ENCODE results near the gene DNAJC9. TPM values are rescaled to one million over a fixed set of nuclear protein-coding genes. Genes with fewer than 3 reads are reported as not detected.
A peak's percentile ranks its signal among the peaks of the same experiment; 100 is the strongest.

DNAJC9 gene
- total RNA-seq, 2 experiments from 2014 or later = 40.9 to 42.2 TPM

DNA sequence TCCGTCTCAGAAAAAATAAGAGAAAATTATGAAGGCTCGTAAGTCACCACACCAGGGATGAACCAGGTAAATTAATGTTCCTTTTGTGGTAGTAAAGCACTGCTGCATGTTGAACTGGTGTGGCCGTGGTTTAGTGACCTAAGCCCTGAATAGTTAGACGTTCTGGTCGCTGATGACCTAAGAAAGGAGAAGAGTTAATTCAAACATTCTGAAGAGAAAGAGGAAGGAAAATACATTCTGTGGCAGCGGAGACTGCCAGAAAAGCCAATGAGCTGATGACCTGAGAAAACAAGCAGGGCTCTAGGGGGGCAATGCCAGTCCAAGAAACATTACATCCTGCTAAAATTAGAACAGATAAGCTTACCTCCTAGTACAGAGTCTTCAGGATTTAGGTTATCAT is 17.5 kb downstream of the DNAJC9 start:
- TF ChIP-seq, protein P1, sequence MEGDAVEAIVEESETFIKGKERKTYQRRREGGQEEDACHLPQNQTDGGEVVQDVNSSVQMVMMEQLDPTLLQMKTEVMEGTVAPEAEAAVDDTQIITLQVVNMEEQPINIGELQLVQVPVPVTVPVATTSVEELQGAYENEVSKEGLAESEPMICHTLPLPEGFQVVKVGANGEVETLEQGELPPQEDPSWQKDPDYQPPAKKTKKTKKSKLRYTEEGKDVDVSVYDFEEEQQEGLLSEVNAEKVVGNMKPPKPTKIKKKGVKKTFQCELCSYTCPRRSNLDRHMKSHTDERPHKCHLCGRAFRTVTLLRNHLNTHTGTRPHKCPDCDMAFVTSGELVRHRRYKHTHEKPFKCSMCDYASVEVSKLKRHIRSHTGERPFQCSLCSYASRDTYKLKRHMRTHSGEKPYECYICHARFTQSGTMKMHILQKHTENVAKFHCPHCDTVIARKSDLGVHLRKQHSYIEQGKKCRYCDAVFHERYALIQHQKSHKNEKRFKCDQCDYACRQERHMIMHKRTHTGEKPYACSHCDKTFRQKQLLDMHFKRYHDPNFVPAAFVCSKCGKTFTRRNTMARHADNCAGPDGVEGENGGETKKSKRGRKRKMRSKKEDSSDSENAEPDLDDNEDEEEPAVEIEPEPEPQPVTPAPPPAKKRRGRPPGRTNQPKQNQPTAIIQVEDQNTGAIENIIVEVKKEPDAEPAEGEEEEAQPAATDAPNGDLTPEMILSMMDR (IDR thresholded peaks at IDR 0.05) = no peak
- peaks cover 13% of the 10 kb centered on the region for H3K36me3 Mint-ChIP-seq (ENCODE audit: low read depth)
- ChIA-PET POLR2A (interaction anchor here (0.6 kb wide), 1 partner anchor 147 kb away, joined by 4 read pairs; no protein-coding TSS in a partner anchor), CTCF (interaction anchor here (0.7 kb wide), 1 partner anchor 12 kb away, joined by 3 read pairs; no protein-coding TSS in a partner anchor)
- peaks cover 3% of the 10 kb centered on the region for H3K4me1 Mint-ChIP-seq (ENCODE audit: low read depth)
- ATAC-seq (no peak), DNase-seq (no peak)
- no peaks in the 10 kb centered on the region for H3K9me3 Mint-ChIP-seq
- H3K27ac Mint-ChIP-seq = no peak overlapping the region
- intact Hi-C loops (cut with micrococcal nuclease) = no loop called here
- no peaks in the 10 kb centered on the region for H3K27me3 Mint-ChIP-seq
- no peak overlapping the region for H3K4me3 Mint-ChIP-seq

DNA sequence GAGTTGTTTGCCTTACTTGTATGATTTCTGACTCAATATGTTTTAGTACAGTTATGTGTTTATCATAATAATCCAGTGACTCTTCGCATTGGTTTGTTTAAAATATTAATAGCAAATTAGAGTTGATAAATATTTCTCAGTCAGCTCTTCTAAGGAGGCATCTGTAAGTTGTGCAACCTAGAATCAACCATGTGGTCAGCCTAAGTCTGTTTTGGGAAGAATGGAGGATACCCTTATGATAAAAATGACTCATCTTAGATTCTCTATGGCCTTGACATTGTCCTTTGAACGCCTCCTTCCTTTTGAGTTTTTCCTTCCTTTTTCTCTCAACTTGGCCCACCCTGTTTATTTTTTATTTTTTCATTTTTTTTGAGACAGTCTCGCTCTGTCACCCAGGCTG is 18.8 kb downstream of the DNAJC9 start:
- Mint-ChIP-seq H3K36me3 (ENCODE audit: low read depth) (peaks cover 8% of the 10 kb centered on the region), H3K27me3 (no peaks in the 10 kb centered on the region), H3K4me1 (ENCODE audit: low read depth) (peaks cover 3% of the 10 kb centered on the region), H3K9me3 (no peaks in the 10 kb centered on the region), H3K27ac (no peak overlapping the region), H3K4me3 (no peak overlapping the region)
- ATAC-seq (no peak), DNase-seq (no peak)
- TF ChIP-seq, protein P1 (IDR thresholded peaks at IDR 0.05) = no peak
- intact Hi-C loops (cut with micrococcal nuclease) = no loop called here
- ChIA-PET CTCF (no interaction called here), POLR2A (no interaction called here)

DNA sequence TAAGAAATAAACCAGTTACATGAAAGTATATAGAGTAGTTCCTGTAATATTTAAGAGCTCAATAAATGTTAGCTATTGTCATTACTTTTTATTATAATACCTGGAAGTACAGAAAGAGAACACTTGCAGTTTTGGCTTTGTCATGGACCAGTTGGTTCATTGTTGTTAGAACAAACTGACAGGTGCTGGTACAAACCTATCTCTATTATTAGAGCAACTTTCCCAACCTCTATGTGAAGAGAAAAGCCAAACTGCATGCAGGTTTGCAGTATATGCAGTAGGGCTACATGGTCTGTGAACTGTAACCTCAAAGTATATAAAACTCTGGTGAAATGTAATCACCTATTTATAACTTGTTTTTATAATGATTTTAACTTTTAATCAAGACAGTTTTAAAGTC is 20.4 kb downstream of the DNAJC9 start:
- TF ChIP-seq, protein P1 (IDR thresholded peaks at IDR 0.05) = no peak
- intact Hi-C loops (cut with micrococcal nuclease) = no loop called here
- no peak for ATAC-seq
- peaks cover 5% of the 10 kb centered on the region for H3K36me3 Mint-ChIP-seq (ENCODE audit: low read depth)
- peaks cover 3% of the 10 kb centered on the region for H3K4me1 Mint-ChIP-seq (ENCODE audit: low read depth)
- H3K9me3 Mint-ChIP-seq = no peaks in the 10 kb centered on the region
- CTCF ChIA-PET = no interaction called here
- no peak overlapping the region for H3K27ac Mint-ChIP-seq
- POLR2A ChIA-PET = interaction anchor here (1.9 kb wide), 1 partner anchor 13 kb away, joined by 4 read pairs; no protein-coding TSS in a partner anchor
- H3K27me3 Mint-ChIP-seq = no peaks in the 10 kb centered on the region
- DNase-seq = no peak
- no peak overlapping the region for H3K4me3 Mint-ChIP-seq

DNA sequence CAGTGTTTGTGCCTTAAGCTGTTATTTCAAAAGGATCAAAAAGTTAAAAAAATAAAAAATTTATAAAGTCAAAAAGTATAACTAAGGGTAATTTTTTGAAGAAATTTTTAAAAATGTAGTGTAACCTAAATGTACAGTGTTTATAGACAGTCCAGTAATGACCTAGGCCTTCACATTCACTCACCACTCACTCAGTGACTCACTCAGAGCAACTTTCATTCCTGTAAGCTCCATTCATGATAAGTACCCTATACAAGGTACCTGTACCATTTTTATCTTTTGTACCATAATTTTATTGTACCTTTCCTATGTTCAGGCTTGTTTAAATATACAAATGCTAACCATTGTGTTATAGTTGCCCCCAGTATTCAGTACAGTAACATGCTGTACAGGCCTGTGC is 21.5 kb downstream of the DNAJC9 start:
- no peak for DNase-seq
- H3K27ac Mint-ChIP-seq = no peak overlapping the region

DNA sequence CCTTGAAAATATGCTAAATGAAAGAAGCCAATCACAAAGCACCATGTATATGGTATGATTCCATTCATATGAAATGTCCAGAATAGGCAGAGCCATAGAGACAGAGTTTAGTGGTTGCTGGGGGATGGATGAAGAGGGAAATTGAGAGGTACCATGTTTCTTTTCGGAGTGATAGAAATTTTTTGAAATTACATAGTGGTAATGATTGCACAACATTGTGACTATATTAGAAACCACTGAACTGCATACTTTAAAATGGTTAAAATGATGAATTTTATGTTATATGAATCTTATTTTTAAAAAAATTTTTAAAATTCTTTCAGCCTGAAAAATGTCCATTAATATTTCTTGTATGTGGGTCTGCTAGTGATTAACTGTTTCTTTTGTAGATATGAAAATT is 26.1 kb downstream of the DNAJC9 start:
- TF ChIP-seq, protein P1 (IDR thresholded peaks at IDR 0.05) = no peak
- Mint-ChIP-seq H3K36me3 (ENCODE audit: low read depth) (peaks cover 18% of the 10 kb centered on the region), H3K4me1 (ENCODE audit: low read depth) (peaks cover 3% of the 10 kb centered on the region), H3K27me3 (no peaks in the 10 kb centered on the region), H3K27ac (no peak overlapping the region), H3K9me3 (no peaks in the 10 kb centered on the region), H3K4me3 (no peak overlapping the region)
- DNase-seq (no peak), ATAC-seq (no peak)
- ChIA-PET POLR2A (no interaction called here), CTCF (interaction anchor here (1.0 kb wide), 1 partner anchor 62 kb away, joined by 3 read pairs; no protein-coding TSS in a partner anchor)
- intact Hi-C loops (cut with micrococcal nuclease) = no loop called here

More for the DNA sequence above, 21.5 kb downstream of the DNAJC9 start:
- POLR2A ChIA-PET = interaction anchor here (0.9 to 1.9 kb wide), 3 partner anchors 9 to 21 kb away, joined by 3 to 5 read pairs (median 4); partner anchors contain the start of gene DNAJC9
- H3K36me3 Mint-ChIP-seq (ENCODE audit: low read depth) = no peaks in the 10 kb centered on the region
- H3K4me1 Mint-ChIP-seq (ENCODE audit: low read depth) = peaks cover 3% of the 10 kb centered on the region
- intact Hi-C loops (cut with micrococcal nuclease) = no loop called here
- CTCF ChIA-PET = interaction anchor here (0.6 kb wide), 2 partner anchors 420 to 750 kb away, joined by 3 to 4 read pairs; no protein-coding TSS in a partner anchor
- peak; percentile 49 for ATAC-seq
- H3K4me3 Mint-ChIP-seq = no peak overlapping the region
- H3K9me3 Mint-ChIP-seq = no peaks in the 10 kb centered on the region
- no peaks in the 10 kb centered on the region for H3K27me3 Mint-ChIP-seq
- TF ChIP-seq, protein P1 (IDR thresholded peaks at IDR 0.05) = no peak
